Measurements from ENCODE around the gene CYSRT1.

CYSRT1 gene

GRCh38 chr9:137190315-137190856 lies 34.6 kb upstream of the CYSRT1 start:
- DNase-seq (ENCODE audit: low read depth in 2 of 2) = no peak

- no peak for DNase-seq (ENCODE audit: low read depth in 2 of 2)
These were observed 33.7 kb upstream of the CYSRT1 start for GRCh38 chr9:137191245-137191644.

GRCh38 chr9:137191691-137192447 lies 33.1 kb upstream of the CYSRT1 start:
- DNase-seq (ENCODE audit: low read depth in 2 of 2) = no peak

- DNase-seq (ENCODE audit: low read depth in 2 of 2) = no peak
These were observed 32.6 kb upstream of the CYSRT1 start for GRCh38 chr9:137192448-137192780.

GRCh38 chr9:137192859-137193258 lies 32.1 kb upstream of the CYSRT1 start:
- no peak for DNase-seq (ENCODE audit: low read depth in 2 of 2)

- no peak for DNase-seq (ENCODE audit: low read depth in 2 of 2)
These were observed 31.2 kb upstream of the CYSRT1 start for GRCh38 chr9:137193771-137194170.

- DNase-seq (ENCODE audit: low read depth in 2 of 2) = no peak
These were observed 30.6 kb upstream of the CYSRT1 start for GRCh38 chr9:137194388-137194787.

GRCh38 chr9:137194909-137195308 lies 30.1 kb upstream of the CYSRT1 start:
- no peak for DNase-seq (ENCODE audit: low read depth in 2 of 2)

GRCh38 chr9:137195525-137196220 lies 29.3 kb upstream of the CYSRT1 start:
- no peak for DNase-seq (ENCODE audit: low read depth in 2 of 2)

- DNase-seq (ENCODE audit: low read depth in 2 of 2) = no peak
These were observed 26.7 kb upstream of the CYSRT1 start for GRCh38 chr9:137198051-137198901.

- no peak for DNase-seq (ENCODE audit: low read depth in 2 of 2)
These were observed 26.1 kb upstream of the CYSRT1 start for GRCh38 chr9:137198902-137199283.

- no peak for DNase-seq (ENCODE audit: low read depth in 2 of 2)
These were observed 25.4 kb upstream of the CYSRT1 start for GRCh38 chr9:137199411-137200121.

- DNase-seq (ENCODE audit: low read depth in 2 of 2) = peak; percentile 98 to 99
These were observed 24.4 kb upstream of the CYSRT1 start, which contains the start of gene TPRN for GRCh38 chr9:137200311-137201204. TPRN (minus strand) TSS chr9:137200741; CDS start chr9:137200711, 30 bp downstream.

GRCh38 chr9:137201205-137201868 lies 23.6 kb upstream of the CYSRT1 start:
- no peak for DNase-seq (ENCODE audit: low read depth in 2 of 2)

GRCh38 chr9:137202966-137203365 lies 22.0 kb upstream of the CYSRT1 start:
- DNase-seq (ENCODE audit: low read depth in 2 of 2) = no peak

GRCh38 chr9:137204731-137205125 lies 20.2 kb upstream of the CYSRT1 start:
- DNase-seq (ENCODE audit: low read depth in 2 of 2) = no peak

GRCh38 chr9:137205126-137206069 lies 19.6 kb upstream of the CYSRT1 start, which contains the start of the genes NDOR1 and TMEM203:
NDOR1 (plus strand) TSS chr9:137205700; CDS start chr9:137205778, 78 bp downstream.
TMEM203 (minus strand) TSS chr9:137205648; CDS start chr9:137205414, 234 bp downstream.
- peak; percentile 93 to 94 for DNase-seq (ENCODE audit: low read depth in 2 of 2)

- no peak for DNase-seq (ENCODE audit: low read depth in 2 of 2)
These were observed 18.4 kb upstream of the CYSRT1 start for GRCh38 chr9:137206602-137207001.

- no peak for DNase-seq (ENCODE audit: low read depth in 2 of 2)
These were observed 13.4 kb upstream of the CYSRT1 start for GRCh38 chr9:137211532-137211931.
